H1 (cell line): ENCODE data around the gene TMEM235. TPM values are rescaled to one million over a fixed set of nuclear protein-coding genes. Genes with fewer than 3 reads are reported as not detected.
A peak's percentile ranks its signal among the peaks of the same experiment; 100 is the strongest.

Experiments used
- ASH2L ChIP-seq: fragments of 200-600, 300-600 bp; sonication (generic); IDR thresholded peaks from one replicate; pipeline ENCODE4 v1.7.1; 2017; ENCODE audit warnings: low read length
- CHD2 ChIP-seq: IDR thresholded peaks from 2 replicates; pipeline ENCODE4 v1.6.1; 2012; ENCODE audit warnings: low read length, improper control_type of control experiment
- GABPA ChIP-seq: IDR thresholded peaks from 2 replicates; pipeline ENCODE4 v1.6.1; 2011; ENCODE audit warnings: mild to moderate bottlenecking, low read length, moderate library complexity, borderline replicate concordance; ENCODE audit not compliant: insufficient read depth
- GTF2F1 ChIP-seq: IDR thresholded peaks from 2 replicates; pipeline ENCODE4 v1.6.1; 2012; ENCODE audit warnings: low read depth, low read length, improper control_type of control experiment, borderline replicate concordance
- HDAC2 ChIP-seq, 2 experiments: fragments of 300-600 bp in 1 of 2; sonication (generic) in 1 of 2; IDR thresholded peaks; 2 replicates each; pipeline ENCODE4 v1.6.1; 2011 to 2012; ENCODE audit warnings: low read depth in 2 of 2, low read length in 2 of 2, mild to moderate bottlenecking in 2 of 2, moderate library complexity in 2 of 2, borderline replicate concordance in 1 of 2, inconsistent platforms in 1 of 2
- JUND ChIP-seq: IDR thresholded peaks from 2 replicates; pipeline ENCODE4 v1.6.1; 2011; ENCODE audit warnings: mild to moderate bottlenecking, improper control_type of control experiment, low read length
- PHF8 ChIP-seq: fragments of 200-600 bp; sonication (generic); conservative IDR thresholded peaks from 2 replicates; pipeline ENCODE4 v1.7.1; 2012; ENCODE audit warnings: low read depth, mild to moderate bottlenecking, inconsistent platforms, low read length, moderate library complexity
- POLR2A ChIP-seq, 2 experiments: IDR thresholded peaks; 1 replicate in 1 of 2; 2 replicates in 1 of 2; pipeline ENCODE4 v1.6.1; 2011; ENCODE audit warnings: low read depth in 2 of 2, low read length in 2 of 2, mild to moderate bottlenecking in 2 of 2; ENCODE audit errors: control extremely low read depth in 1 of 2
- POLR2AphosphoS5 ChIP-seq: IDR thresholded peaks from 2 replicates; pipeline ENCODE4 v1.6.1; 2011; ENCODE audit warnings: low read depth, low read length
- POU5F1 ChIP-seq: IDR thresholded peaks from 2 replicates; pipeline ENCODE4 v1.6.1; 2011; ENCODE audit warnings: low read depth, mild to moderate bottlenecking, low read length, moderate library complexity
- SAP30 ChIP-seq: fragments of 300-600 bp; sonication (generic); IDR thresholded peaks from 2 replicates; pipeline ENCODE4 v1.7.1; 2012; ENCODE audit warnings: low read length, moderate library complexity, mild to moderate bottlenecking, inconsistent platforms; ENCODE audit not compliant: insufficient read depth, insufficient replicate concordance
- TAF7 ChIP-seq: optimal IDR thresholded peaks from 2 replicates; pipeline ENCODE3; 2011; ENCODE audit warnings: low read depth, mild to moderate bottlenecking, inconsistent platforms, low read length, moderate library complexity, borderline replicate concordance
- polyA plus RNA-seq, 7 experiments: library from polyadenylated mRNA; depleted of rRNA in 3 of 7; stranded (reverse) in 5 of 7; unstranded in 2 of 7; fragments of >200 nt in 5 of 7; fragments of 200-250 nt in 2 of 7; gene quantifications; 1 replicate in 5 of 7; 2 replicates in 1 of 7; 4 replicates in 1 of 7; pipeline versions ENCODE4 v1.2.1 to v1.2.3, GENCODE V29; 2011 to 2013; ENCODE audit warnings: missing spikeins in 2 of 7, mixed read lengths in 2 of 7
- total RNA-seq: library from RNA; stranded (reverse); fragmentation: NEBNext Ultra II Directional; extraction: Animal tissue kit (Norgen Biotek cat#: 25700); gene quantifications from 2 replicates; pipeline ENCODE4 v1.2.1, GENCODE V29; 2021
- TF ChIP-seq, protein P1 (sequence below): IDR thresholded peaks from 2 replicates; pipeline ENCODE4 v1.6.1; 2012; ENCODE audit warnings: inconsistent platforms
- TF ChIP-seq, protein P2 (sequence below): IDR thresholded peaks from 2 replicates; pipeline ENCODE4 v1.6.1; 2012; ENCODE audit warnings: inconsistent platforms

Gene TMEM235
- total and polyA plus RNA-seq, 2 of the 8 experiments (the other 6 are each of a cell fraction or from before 2014, with no cell fraction given) = 0.05 to 0.15 TPM

DNA sequence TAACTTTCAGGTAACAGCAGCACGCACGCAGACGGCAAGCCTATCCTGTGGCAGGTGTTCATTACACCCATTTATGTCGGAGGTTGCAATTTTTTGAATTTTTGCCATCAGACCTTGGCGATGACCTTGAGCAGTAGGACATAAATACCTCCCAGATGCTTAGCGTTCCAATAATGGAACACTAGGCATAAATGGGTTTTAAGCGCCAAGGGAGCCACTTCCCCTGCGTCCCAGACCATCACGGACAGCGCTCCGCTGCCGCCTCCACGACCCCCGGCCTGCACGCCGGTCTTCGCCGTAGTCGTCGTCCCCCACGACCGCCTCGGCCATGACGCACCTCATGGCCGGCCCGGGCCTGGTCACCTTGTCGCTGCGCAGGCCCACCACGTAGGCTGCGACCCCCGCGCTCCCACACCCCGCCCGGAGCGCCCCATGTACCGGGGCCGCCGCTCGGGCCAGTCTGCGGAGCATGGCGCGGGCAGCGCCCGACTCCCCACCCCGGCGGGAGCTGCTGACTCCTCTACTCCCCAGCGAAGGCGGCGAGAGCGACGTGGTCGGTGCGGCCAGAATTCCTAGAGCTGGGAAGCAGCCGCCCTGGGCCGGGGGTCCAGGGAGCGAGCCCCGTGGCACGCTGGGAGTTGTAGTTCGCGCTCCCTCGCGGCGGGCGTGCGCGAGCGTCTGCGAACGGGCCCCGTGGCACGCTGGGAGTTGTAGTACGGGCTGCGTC, 22.7 kb downstream of the TMEM235 start (continued):
- TF ChIP-seq, protein P1, sequence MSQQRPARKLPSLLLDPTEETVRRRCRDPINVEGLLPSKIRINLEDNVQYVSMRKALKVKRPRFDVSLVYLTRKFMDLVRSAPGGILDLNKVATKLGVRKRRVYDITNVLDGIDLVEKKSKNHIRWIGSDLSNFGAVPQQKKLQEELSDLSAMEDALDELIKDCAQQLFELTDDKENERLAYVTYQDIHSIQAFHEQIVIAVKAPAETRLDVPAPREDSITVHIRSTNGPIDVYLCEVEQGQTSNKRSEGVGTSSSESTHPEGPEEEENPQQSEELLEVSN = peak; percentile 81; the same call in 1 of the 2 replicates
- TF ChIP-seq GTF2F1 (peak; percentile 71; the same call in 1 of the 2 replicates), ASH2L (peak; percentile 94), POLR2A (IDR thresholded peaks at IDR 0.05; ENCODE audit: control extremely low read depth in 1 of 2, low read depth in 2 of 2, low read length in 2 of 2) (peak in 1 of 2 experiments; percentile 88; a peak in 2 of 3 replicates), JUND (no peak), GABPA (no peak), POLR2AphosphoS5 (peak; percentile 87), HDAC2 (IDR thresholded peaks at IDR 0.05; ENCODE audit: borderline replicate concordance in 1 of 2, low read depth in 2 of 2, low read length in 2 of 2) (no peak), PHF8 (peak; percentile 90), CHD2 (no peak), POU5F1 (no peak), SAP30 (no peak), TAF7 (peak; percentile 90)
- TF ChIP-seq, protein P2, sequence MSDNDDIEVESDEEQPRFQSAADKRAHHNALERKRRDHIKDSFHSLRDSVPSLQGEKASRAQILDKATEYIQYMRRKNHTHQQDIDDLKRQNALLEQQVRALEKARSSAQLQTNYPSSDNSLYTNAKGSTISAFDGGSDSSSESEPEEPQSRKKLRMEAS = peak; percentile 92
